Stimulated activated CD8-positive, alpha-beta memory T cell treated with anti-CD3 and anti-CD28 coated beads, Interleukin-7, amount 100 ng/mL, for 4 hours (primary cell): ENCODE results near the gene ACTL6B.
A peak's percentile ranks its signal among the peaks of the same experiment; 100 is the strongest.
"Not testable (repeated sequence)": the region's sequence is repeated elsewhere in the genome, so short reads cannot be mapped to it uniquely, and the experiment has no call there.

Experiments used
- DNase-seq, 2 donors: peaks; one replicate each; pipeline ENCODE4 v3.0.0-alpha.2; 2020; ENCODE audit warnings: low read depth in 2 of 2

The ACTL6B gene

DNA sequence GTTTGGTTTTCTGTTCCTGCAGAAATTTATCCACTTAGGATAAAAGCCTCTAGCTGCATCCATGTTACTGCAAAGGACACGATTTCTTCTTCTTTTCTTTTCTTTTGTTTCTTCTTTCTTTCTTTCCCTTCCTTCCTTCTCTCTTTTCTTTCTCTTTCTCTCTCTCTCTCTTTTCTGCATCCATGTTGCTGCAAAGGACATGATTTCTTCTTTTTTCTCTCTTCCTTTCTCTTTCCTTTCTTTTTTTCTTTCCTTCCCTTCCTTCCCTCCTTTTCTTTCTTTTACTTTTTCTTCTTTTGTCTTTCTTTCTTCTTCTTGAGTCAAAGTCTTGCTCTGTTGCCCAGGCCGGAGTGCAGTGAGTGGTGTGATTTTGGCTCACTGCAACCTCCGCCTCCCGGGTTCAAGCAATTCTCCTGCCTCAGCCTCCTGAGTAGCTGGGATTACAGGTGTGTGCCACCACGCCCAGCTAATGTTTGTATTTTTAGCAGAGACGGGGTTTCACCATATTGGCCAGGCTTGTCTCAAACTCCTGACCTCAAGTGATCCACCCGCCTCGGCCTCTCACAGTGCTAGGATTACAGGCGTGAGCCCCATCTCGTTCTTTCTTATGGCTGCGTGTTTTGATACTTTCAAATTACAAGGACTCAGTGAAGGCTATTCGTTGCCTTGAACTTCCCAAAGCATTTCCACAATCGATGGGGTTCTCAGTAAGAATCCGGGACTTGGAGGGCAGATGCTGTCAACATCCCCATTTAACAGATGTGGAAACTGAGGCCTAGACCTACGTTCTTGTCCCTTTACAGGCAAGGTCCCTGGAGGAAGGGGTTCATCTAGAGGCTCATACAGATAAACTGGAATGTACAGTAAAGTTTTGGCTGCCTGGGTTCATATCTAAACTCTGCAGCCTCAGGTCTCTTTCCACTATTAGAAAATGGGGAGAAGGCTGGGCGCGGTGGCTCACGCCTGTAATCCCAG, 15.4 kb upstream of the ACTL6B start:
- no peak for DNase-seq

DNA sequence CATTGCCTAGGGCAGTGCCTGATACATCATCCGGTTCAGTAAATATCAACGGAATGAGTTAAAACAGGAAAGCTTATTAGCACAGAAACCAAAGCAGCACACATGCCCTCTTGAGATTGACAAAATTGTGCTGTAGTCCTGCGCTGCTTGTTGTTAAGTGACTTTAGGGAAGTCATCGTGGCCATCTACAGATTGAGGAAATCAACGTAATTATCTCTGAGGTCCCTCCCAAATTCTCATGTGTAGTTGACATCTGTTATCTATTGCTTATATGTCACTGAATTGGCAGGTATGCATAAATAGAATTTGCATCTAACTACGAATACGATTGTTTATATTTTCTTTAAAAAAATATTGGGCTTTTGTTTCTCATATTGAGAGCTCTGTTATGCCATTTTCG, 13.8 kb upstream of the ACTL6B start:
- DNase-seq: no peak

DNA sequence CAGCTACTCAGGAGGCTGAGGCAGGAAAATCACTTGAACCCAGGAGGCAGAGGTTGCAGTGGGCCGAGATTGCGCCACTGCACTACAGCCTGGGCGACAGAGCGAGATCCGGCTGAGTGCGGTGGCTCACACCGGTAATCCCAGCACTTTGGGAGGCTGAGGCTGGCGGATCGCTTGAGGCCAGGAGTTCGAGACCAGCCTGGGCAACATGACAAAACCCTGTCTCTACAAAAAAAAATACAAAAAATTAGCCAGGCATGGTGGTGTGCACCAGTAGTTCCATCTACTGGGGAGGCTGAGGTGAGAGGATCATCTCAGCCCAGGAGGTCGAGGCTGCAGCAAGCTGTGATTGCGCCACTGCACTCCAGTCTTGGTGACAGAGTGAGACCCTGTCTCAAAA, 12.9 kb upstream of the ACTL6B start:
- DNase-seq: not testable (repeated sequence)

DNA sequence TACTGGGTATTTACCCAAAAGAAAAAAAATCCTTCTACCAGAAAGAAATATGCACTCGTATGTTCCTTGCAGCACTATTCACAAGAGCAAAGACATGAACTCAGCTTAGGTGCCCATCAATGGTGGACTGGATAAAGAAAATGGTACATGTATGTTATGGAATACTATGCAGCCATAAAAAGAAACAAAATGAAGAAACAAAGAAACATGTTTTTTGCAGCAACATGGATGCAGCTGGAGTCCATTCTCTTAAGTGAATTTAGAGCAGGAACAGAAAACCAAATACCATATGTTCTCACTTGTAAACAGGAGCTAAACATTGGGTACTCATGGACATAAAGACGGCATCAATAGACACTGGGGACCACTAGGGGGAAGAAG, 11.8 kb upstream of the ACTL6B start:
- DNase-seq: no peak

- DNase-seq: no peak
Measured at GRCh38 chr7:100667331-100668068, 11.3 kb upstream of the ACTL6B start.

GRCh38 chr7:100665168-100665726, 9.0 kb upstream of the ACTL6B start:
- DNase-seq: no peak

DNA sequence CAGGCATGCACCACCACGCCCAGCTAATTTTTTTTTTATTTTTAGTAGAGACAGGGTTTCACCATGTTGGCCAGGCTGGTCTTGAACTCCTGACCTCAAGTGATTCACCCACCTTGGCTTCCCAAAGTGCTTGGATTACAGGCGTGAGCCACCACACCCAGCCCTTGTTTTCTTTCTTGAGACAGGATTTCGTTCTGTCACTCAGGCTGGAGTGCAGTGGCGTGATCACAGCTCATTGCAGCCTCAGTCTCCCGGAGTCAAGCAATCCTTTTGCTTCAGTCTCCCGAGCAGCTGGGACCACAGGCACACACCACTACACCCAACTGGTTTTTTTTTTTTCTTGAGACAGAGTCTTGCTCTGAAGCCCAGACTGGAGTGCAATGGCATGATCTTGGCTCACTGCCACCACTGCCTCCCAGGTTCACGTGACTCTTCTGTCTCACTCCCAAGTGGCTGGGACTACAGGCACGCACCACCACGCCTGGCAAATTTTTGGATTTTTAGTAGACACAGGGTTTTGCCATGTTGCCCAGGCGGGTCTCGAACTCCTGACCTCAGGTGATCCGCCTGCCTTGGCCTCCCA, 6.0 kb upstream of the ACTL6B start:
- DNase-seq: not testable (repeated sequence)

GRCh38 chr7:100654908-100655831, 1.1 kb downstream of the ACTL6B start:
- no peak for DNase-seq

GRCh38 chr7:100649826-100650565, 6.3 kb downstream of the ACTL6B start:
- no peak for DNase-seq

DNA sequence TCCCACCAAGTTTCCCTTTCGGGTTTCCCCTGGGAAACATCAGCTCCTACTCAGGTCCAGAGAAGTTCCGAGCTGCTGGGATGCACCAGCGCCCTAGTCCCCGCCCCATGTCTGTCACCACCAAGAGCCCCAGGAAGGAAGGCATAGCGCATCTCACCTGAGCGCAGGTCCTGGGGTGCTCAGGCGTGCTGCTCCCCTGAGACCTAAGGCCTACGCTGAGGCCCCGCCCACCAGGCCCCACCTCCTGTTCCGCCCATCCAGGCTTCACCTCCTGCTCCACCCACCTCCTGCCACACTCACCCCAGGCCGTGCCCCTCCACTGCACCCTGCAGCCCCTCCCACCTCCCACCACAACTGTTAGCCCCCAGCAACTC, 13.7 kb downstream of the ACTL6B start:
- no peak for DNase-seq

- DNase-seq: no peak
Measured at GRCh38 chr7:100641860-100642533, 14.3 kb downstream of the ACTL6B start.

DNA sequence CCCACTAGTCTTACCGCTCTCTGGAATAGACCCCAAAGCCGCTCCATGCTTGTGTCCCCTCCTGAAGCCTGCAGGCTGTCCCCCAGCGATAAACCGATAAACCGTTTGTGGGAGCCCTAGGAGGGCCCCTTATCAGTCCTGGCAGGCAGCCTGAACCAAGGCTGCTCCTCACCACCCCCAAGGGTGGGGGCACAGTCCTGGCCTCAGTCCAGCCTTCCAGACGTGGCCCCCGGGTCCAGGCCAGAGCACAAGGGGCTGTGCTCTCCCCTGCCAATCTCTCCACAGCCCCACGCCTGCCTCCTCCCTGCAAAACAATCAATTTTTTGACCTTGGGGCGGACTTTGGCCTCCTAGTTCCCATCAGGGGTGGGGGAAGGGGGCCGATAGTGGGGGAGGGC, 14.8 kb downstream of the ACTL6B start, which contains the start of gene TFR2:
Gene TFR2 (minus strand): TSS at position 90 of the 397 bp plus-strand sequence. CDS start 43 bp downstream, at position 47.
- DNase-seq: no peak

- no peak for DNase-seq
Measured at GRCh38 chr7:100640517-100641440, 15.5 kb downstream of the ACTL6B start.

GRCh38 chr7:100639995-100640516, 16.2 kb downstream of the ACTL6B start:
- DNase-seq: no peak

DNA sequence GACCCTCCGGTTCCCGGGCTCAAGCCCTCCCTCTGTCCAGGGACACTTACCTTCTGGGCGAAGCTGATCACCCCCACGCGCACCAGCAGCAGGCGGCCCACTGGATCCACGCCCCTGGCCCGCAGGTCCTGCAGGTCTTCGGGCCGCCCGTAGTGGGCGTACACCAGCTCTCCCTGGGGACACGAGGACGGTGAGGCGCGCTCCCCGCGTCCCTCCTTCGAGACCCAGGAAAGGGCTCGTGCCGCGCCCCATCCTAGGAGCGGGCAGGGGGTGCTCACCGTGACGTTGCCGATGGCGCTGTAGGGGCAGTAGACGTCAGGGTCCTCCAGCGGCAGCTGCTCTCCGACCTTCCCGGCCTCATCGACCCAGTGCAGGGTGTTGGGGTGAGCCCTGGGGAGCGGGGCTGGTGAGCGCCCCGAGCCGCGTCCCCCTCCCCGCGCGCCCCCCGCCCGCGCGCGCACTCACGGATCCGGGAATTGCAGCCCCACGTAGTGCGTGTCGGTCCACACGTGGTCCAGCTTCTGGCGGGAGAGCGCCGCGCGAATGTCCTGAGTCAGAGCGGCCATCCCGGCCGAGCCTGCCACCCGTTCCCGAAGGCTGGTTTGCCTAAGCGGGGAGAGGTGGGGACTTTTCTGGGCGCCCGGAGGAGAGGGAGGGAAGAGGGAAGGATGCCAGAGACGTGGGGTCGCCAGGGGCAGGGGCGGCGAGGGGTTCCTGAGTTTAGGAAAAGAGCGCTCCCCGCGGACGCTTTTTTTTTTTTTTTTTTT, 23.1 kb downstream of the ACTL6B start:
- DNase-seq: peak; percentile 26 to 43

- no peak for DNase-seq
Measured at GRCh38 chr7:100630066-100630465, 26.2 kb downstream of the ACTL6B start.

DNA sequence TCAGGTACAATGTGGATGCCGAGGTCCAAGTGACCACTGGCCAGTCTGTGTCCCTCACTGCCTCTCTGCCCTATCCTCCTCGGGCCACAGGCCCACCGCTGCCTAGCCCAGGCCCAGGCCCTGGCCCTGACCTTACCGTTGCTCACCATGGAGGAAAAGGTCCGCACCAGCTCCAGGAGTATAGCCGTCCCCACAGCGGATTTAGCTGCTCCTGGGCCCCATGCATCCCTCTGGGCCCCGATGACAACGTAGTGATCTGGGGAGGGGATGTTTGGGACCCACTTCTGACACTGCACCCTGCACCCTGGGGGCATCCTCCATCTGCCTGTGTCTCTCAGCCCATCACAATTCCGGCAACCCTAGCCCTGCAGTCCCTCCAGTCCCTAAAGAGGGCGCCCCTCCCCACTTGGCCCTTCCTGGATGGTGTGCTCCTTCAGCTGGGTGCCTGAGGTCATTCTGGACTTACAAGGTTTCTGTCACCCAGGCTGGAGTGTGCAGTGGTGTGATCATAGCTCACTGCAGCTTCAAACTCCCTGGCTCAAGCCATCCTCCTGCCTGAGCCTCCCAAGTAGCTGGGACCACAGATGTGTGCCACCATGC, 27.0 kb downstream of the ACTL6B start:
- no peak for DNase-seq
